Testis (tissue), 2 donors: ENCODE measurements around the gene GTF2A1.

Experiments used
- CTCF ChIP-seq, 3 experiments: fragments of 450-650 bp in 2 of 3; fragments of 200-600 bp in 1 of 3; sonication (generic) in 1 of 3; IDR thresholded peaks; one replicate each; pipeline ENCODE4 v1.5.1; 2016 to 2019; ENCODE audit warnings: antibody characterized with exemption in 3 of 3, mild to moderate bottlenecking in 2 of 3, moderate library complexity in 1 of 3
- POLR2A ChIP-seq: fragments of 450-650 bp; IDR thresholded peaks from one replicate; pipeline ENCODE4 v1.6.1; 2017; ENCODE audit warnings: antibody characterized with exemption, mild to moderate bottlenecking, moderate library complexity

- TF ChIP-seq CTCF (IDR thresholded peaks at IDR 0.05) (no peak), POLR2A (no peak)
Observed at GRCh38 chr14:81233615-81234014, 12.9 kb upstream of the GTF2A1 start.
